ENCODE data around the gene ZNF780B. TPM values are rescaled to one million over a fixed set of nuclear protein-coding genes. Genes with fewer than 3 reads are reported as not detected.

ZNF780B gene
- total and polyA plus RNA-seq, 2 of the 8 experiments (the other 6 are each of a cell fraction or from before 2014, with no cell fraction given): 3.1 to 22.4 TPM

DNA sequence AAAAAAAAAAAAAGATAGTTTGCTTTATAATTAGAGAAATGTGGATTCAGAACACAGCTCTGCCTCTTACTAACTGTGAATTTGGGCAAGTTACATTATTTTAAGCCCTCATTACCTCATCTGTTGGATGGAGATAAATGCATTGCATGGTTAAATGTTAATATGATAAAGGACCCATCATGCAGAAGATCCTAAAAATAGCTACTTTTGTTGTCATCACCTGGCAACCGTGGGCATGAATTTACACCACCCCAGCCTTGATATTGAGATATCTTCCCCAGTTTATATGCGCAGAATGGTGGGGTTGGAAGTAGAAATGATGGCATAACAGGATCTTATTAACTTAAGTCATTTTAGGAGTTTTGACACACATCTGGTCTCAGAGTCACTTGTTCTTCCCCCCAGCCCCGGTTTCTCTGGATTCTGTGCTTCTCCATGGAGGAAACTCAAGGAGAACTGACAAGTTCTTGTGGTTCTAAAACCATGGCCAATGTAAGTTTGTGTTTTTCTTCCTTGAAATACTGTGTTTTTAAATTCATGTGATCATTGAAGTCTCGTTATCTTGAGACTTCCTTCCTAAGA, 50.2 kb downstream of the ZNF780B start:
- Histone ChIP-seq H2BK20ac (ENCODE audit: low read length) (no peak overlapping the region), H3K14ac (ENCODE audit: insufficient read length) (no peak overlapping the region), H4K20me1 (replicated peaks in 1 of 2; ENCODE audit: control insufficient read depth in 1 of 2, insufficient read depth in 2 of 2, low read length in 2 of 2) (no peaks in the 10 kb centered on the region), H4K91ac (replicated peaks; ENCODE audit: insufficient read length, low read length) (no peak overlapping the region), H3K9ac (replicated peaks in 1 of 4; ENCODE audit: extremely low read depth in 1 of 4, low read depth in 3 of 4, low read length in 3 of 4) (no peak overlapping the region), H3K4me3 (ENCODE audit: extremely low read depth in 1 of 4, insufficient read depth in 2 of 4, low read depth in 3 of 4, low read length in 4 of 4) (no peak overlapping the region), H2BK120ac (replicated peaks; ENCODE audit: low read depth, low read length) (no peak overlapping the region), H2AFZ (ENCODE audit: low read length) (no peak overlapping the region), H3K9me3 (ENCODE audit: insufficient read depth in 2 of 2, low read depth in 1 of 2, low read length in 1 of 2) (0 out of 4 replicates have a peak, but pooled peaks cover 0 to 5% of the 10 kb centered on the region in 2 experiments), H2BK12ac (ENCODE audit: low read depth, low read length) (no peak overlapping the region), H2BK15ac (ENCODE audit: low read length) (no peak overlapping the region), H3K18ac (ENCODE audit: extremely low read depth, low read length) (no peak overlapping the region), H3K36me3 (ENCODE audit: control insufficient read depth in 2 of 4, insufficient read depth in 4 of 4, low read length in 3 of 4) (no peaks in the 10 kb centered on the region), H3K56ac (replicated peaks; ENCODE audit: insufficient read length, low read depth, low read length) (no peak overlapping the region), H2BK5ac (ENCODE audit: low read depth, low read length) (no peak overlapping the region), H4K5ac (ENCODE audit: insufficient read length, low read depth, low read length) (no peak overlapping the region), H3K23ac (ENCODE audit: insufficient read length) (no peak overlapping the region), H3K4me1 (replicated peaks in 1 of 4; ENCODE audit: control insufficient read depth in 3 of 4, insufficient read depth in 4 of 4, low read length in 3 of 4) (no peaks in the 10 kb centered on the region), H2AK5ac (ENCODE audit: low read depth, low read length) (no peak overlapping the region), H3K79me1 (ENCODE audit: low read depth, low read length) (no peaks in the 10 kb centered on the region), H4K8ac (ENCODE audit: extremely low read depth, insufficient read depth, low read length) (no peak overlapping the region), H3K27ac (ENCODE audit: low read depth, low read length) (no peak overlapping the region), H3K4me2 (ENCODE audit: insufficient read depth in 1 of 2, low read depth in 2 of 2, low read length in 2 of 2) (no peak overlapping the region), H3K4ac (replicated peaks; ENCODE audit: insufficient read length, low read depth, low read length) (no peak overlapping the region), H3K23me2 (ENCODE audit: low read depth, low read length) (no peaks in the 10 kb centered on the region), H3K27me3 (replicated peaks in 1 of 4; ENCODE audit: control insufficient read depth in 3 of 4, extremely low read depth in 1 of 4, insufficient read depth in 3 of 4, low read length in 3 of 4) (no peaks in the 10 kb centered on the region), H3K79me2 (ENCODE audit: control insufficient read depth in 1 of 2, insufficient read depth in 2 of 2, low read length in 2 of 2) (no peaks in the 10 kb centered on the region)
- TF ChIP-seq ASH2L (IDR thresholded peaks at IDR 0.05; ENCODE audit: low read length) (no peak), SP4 (IDR thresholded peaks at IDR 0.05; ENCODE audit: low read length) (no peak), CTCF (IDR thresholded peaks at IDR 0.05; ENCODE audit: control extremely low read depth in 1 of 3, insufficient read depth in 1 of 3, low read depth in 1 of 3, low read length in 3 of 3) (no peak), TAF1 (IDR thresholded peaks at IDR 0.05; ENCODE audit: low read depth, low read length) (no peak), KDM4A (IDR thresholded peaks at IDR 0.05; ENCODE audit: low read depth, low read length, severe bottlenecking) (no peak), RAD21 (IDR thresholded peaks at IDR 0.05 in 1 of 2, conservative IDR thresholded peaks at IDR 0.05 in 1 of 2; ENCODE audit: low read depth in 2 of 2, low read length in 2 of 2) (no peak), ZNF274 (IDR thresholded peaks at IDR 0.05; ENCODE audit: borderline replicate concordance, extremely low read depth, low read length) (no peak), SUZ12 (IDR thresholded peaks at IDR 0.05; ENCODE audit: low read length) (no peak), HDAC6 (IDR thresholded peaks at IDR 0.05; ENCODE audit: low read depth, low read length) (no peak)
- DNase-seq (ENCODE audit: low read depth in 1 of 2, low spot score in 2 of 2) (no peak), FAIRE-seq (no peak)
- WGBS, 2 experiments (ENCODE audit: extremely low coverage in 1 of 2, insufficient coverage in 1 of 2, insufficient read length in 1 of 2, insufficient replicate concordance in 2 of 2, low coverage in 1 of 2, low lambda C conversion rate in 2 of 2, missing lambda C conversion rate in 1 of 2): 93% methylated on average over 4 of the region's 4 CpGs; no CpG with 5 or more reads in 1 of the 2 experiments
- CTCF ChIA-PET (ENCODE audit: partially characterized antibody): no interaction called here
- POLR2A ChIA-PET (ENCODE audit: partially characterized antibody): no interaction called here

All from H1 (cell line).